GM21737 (cell line): ENCODE results near the gene ZNF213.
"Not testable (repeated sequence)": the region's sequence is repeated elsewhere in the genome, so short reads cannot be mapped to it uniquely, and the experiment has no call there.

Source experiments
- ATAC-seq: cut with Tn5 transposase; IDR thresholded peaks from one replicate; pipeline ENCODE4 v1.9.1; 2021; ENCODE audit warnings: mild to moderate bottlenecking, moderate library complexity; ENCODE audit not compliant: unreplicated experiment

ZNF213 gene

DNA sequence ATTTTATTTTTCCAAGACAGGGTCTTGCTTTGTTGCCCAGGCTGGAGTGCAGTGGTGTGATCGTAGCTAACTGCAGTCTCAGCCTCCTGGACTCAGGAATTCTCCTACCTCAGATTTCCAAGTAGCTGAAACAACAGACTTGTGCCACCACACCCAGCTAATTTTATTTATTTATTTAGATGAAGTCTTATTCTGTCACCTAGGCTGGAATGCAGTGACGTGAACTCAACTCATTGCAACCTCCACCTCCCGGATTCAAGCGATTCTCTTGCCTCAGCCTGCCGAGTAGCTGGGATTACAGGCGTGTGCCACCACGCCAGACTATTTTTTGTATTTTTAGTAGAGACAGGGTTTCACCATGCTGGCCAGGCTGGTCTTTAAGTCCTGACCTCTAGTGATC is 33.9 kb downstream of the ZNF213 start:
- ATAC-seq: not testable (repeated sequence)

DNA sequence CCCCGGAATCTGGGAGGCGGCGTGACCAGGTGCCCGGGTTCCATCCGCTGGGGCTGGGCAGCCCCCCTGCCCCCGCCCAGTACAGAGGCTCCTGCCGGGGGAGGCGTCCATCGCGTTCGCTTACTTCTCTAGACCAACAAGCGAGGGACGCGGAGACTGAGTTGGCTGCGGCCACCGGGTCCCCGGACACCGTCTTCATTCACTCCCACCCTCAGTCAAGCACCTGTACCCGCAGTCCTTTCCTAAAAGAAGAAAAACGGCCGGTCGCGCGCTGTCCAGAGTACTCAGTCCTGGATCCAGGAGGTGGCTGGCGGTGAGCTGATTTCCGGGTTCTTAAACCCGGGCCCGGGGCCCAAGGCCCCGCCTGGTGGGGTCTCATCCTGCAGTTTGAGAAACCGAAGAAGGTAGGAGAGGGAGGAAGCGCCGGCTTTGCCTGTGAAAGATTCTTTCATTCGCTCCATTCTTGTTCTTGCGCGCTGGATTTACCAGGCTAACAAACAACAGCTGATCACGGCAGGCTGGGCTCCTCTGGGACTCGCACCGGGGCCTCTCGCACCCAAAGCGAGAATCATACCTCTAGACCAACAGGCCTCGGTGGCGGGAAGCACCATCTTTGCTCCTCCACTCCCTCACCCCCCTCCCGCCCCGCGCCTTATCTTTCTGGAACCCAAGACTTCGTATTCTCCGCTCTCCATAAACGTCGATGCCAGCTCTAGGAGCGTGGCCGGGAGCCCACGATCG is 35.8 kb downstream of the ZNF213 start:
- no peak for ATAC-seq

- no peak for ATAC-seq
Measured at GRCh38 chr16:3171181-3171854, 36.5 kb downstream of the ZNF213 start.

GRCh38 chr16:3171855-3172593 is 37.2 kb downstream of the ZNF213 start:
- ATAC-seq: no peak

DNA sequence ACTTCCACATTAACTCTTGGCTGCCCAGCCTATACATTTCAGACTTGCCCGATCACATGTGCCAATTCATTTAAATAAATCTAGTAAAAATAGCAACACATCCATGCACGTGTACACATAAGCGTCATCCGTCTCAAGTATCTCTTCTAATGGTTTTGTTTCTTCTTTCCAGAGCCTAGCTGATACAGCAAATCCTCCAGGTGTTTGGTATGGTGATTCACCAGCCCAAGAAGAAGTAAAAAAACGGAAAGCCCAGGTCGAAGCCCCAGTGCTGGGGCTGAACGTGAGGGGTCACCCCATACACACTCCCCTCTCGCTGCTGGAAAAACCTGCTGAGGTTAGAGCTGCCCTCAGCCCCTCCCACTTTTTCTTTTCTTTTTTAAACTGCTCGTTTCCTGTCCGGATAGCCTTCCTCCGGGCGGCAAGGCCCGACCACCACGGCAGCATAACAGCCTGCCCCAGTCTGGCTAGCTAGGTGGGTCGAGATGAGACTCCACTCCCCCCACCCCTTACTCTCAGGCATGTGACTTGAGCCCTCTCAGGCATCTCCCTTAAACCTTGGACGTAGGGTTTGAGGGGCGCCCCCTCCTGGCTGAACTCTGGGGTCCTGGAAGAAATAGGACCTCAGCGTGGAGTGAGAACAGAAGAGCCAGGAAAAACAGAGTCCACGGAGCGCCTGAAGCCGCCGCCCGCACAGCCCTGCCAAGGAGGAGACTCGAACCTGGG is 39.2 kb downstream of the ZNF213 start:
- ATAC-seq: no peak

DNA sequence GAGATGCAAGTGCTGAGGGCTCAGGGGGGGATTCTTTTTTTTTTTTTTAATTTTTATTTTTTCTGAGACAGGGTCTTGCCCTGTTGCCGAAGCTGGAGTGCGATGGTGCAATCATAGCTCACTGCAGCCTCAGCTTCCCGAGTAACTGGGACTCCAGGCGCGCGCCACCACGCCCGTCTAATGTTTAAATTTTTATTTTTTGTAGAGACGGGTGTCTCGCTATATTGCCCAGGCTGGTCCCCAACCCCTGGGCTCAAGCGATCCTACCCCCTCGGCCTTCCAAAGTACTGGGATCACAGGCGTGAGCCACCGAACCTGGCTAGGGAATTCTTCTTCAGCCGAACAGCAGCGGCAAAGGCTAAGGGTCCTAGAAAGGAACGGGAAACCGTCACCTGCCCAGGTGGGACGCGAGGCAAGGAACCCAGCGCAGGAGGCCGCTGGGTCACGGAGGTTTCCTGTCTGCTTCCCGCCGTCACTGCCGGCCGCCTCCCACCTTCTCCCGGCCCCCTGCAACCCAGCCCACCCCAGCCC is 39.9 kb downstream of the ZNF213 start:
- ATAC-seq: no peak

DNA sequence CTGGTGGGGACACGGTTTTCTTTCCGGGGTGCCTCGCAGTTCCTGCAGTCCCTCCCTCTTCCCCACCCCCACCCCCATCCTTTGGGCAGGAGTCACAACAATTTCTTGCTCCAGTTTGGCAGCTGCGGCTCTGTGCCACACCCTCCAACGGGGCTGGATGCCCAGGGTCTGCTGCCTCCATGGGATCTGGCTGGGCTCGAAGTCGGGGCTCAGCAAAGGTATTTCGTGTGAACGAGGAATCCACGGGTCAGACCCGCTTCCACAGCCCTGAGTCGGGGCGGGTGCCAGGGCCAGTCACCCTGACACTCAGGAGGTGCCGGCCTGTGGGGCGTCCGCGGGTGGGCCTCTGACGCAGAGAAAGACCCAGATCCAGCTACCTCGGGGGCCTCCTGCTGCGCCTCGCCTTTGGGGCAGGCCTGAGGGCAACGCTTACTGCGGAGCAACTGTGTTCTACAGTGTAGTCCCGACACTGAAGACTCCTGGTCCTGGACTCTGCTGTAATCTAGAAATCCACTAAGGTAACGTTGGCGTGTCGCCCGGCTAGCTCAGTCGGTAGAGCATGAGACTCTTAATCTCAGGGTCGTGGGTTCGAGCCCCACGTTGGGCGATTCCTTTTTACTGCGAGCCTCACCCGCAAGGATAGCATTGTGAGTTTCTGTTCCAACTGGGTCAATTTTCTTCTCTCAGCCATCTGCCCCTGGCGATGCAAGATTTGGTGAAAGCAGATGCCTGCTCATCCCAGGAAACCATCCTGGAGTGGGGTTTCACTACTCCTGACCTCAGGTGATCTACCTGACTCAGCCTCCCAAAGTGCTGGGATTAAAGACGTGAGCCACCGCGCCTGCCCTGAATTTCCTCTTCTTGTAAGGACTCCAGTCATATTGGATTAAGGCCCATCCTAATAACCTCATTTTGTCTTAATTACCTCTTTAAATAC is 40.6 kb downstream of the ZNF213 start:
- ATAC-seq: no peak

DNA sequence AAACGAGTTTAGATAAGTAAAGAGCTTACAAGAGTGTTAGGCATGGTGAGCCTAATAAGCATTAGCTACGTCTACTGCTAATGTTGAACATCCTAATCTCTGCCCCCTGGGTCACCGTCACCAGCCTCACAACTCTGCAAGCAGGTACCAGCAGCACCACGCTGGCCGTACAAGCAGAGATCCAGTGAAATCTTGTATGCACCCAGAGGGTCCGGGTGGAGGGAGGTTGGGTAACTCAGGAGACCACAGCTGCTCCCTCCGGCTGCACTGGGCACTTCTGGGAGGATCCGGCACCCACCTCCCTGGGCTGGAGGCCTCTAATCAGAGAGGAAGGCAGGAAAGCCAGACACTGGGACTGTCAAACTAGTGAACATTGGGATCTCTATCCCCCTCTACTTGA is 44.8 kb downstream of the ZNF213 start:
- ATAC-seq: no peak

GRCh38 chr16:3180445-3180878 is 45.6 kb downstream of the ZNF213 start:
- ATAC-seq: no peak

- ATAC-seq: not testable (repeated sequence)
Measured at GRCh38 chr16:3182293-3182607, 47.4 kb downstream of the ZNF213 start.

GRCh38 chr16:3182608-3183444 is 48.0 kb downstream of the ZNF213 start:
- ATAC-seq: no peak

GRCh38 chr16:3183445-3184139 is 48.8 kb downstream of the ZNF213 start:
- no peak for ATAC-seq

GRCh38 chr16:3186946-3187690 is 52.3 kb downstream of the ZNF213 start:
- no peak for ATAC-seq

GRCh38 chr16:3187798-3188674 is 53.2 kb downstream of the ZNF213 start, which contains the start of gene OR1F1:
OR1F1 (plus strand) TSS chr16:3188204.
- no peak for ATAC-seq

GRCh38 chr16:3188675-3188924 is 53.8 kb downstream of the ZNF213 start:
- ATAC-seq: no peak

DNA sequence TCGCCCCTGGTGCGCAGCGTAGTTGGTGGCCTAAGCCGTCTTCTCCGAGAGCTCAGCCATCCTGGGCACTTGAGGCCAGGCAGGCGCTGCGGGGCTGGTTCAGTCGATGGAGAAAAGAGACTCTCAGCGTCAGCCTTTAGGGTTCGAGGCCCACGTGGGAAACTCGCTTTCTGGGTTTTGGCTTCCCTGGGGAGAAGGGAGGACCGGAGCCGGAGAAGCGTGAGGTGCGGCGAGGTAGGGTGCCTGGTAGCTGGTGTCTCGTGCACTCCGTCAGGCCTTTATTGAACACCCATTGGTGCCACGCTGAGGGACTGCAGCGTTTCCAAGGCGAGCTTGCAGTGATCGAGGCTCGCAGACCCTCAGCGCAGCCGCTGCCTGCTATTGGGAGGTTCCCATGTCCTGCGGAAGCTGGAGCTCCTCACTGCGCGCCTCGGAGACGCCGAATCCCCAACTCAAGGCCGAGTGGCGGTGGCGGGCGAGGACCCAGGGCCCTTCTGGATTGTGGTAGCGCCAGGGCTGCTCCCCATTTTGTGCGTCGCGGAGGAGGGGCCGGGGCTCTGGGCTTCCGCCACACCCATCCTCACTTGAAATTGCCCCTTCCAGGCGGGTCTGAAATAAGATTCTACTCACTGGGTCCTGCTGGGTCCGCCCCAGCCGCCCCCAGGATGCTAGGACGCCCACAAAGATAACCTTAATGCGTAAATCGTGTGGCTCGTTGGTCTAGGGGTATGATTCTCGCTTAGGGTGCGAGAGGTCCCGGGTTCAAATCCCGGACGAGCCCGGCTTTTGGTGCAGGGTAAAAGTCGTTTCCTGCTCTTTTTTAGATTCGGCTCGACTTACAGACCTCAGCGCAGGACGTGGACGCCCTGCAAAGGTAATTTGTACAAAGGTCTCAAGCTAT is 54.3 kb downstream of the ZNF213 start:
- ATAC-seq: no peak
